HCT116 (cell line): ENCODE results near the gene RPL18. TPM values are rescaled to one million over a fixed set of nuclear protein-coding genes. Genes with fewer than 3 reads are reported as not detected.

Experiments used
- ATAC-seq: fragments of 200-7000 bp; cut with Tn5 transposase; 2 replicates; pipeline ENCODE4 v1.9.1; 2020; ENCODE audit warnings: mild to moderate bottlenecking, moderate library complexity
- BruUV-seq: library from RNA; stranded (reverse); fragments of 400-500 nt; replicated peaks from 2 replicates; lab custom pipeline; 2021; lab: Mats Ljungman, UMichigan
- CTCF ChIA-PET: fragments of 300-600 bp; sonication (Branson Sonifier 250); formaldehyde crosslinking; loops from one replicate; lab custom pipeline; 2021; ENCODE audit warnings: antibody characterized with exemption; lab: Charles Lee
- POLR2A ChIA-PET: fragments of 300-600, 350-600 bp; sonication (Branson Sonifier 250); formaldehyde crosslinking; loops from one replicate; lab custom pipeline; 2021; ENCODE audit warnings: antibody characterized with exemption; lab: Charles Lee
- RAD21 ChIA-PET, 2 experiments: fragments of 300-600 bp; sonication (Branson Sonifier 250); formaldehyde crosslinking; loops; one replicate each; lab custom pipeline; 2023; ENCODE audit warnings: low total read pairs in 2 of 2; ENCODE audit not compliant: uncharacterized antibody in 2 of 2, unreplicated experiment in 2 of 2, low non-redundant PET in 1 of 2; lab: Charles Lee
- DNase-seq: peaks from one replicate; pipeline ENCODE4 v3.0.0-alpha.2; 2010; ENCODE audit warnings: low read depth, low spot score
- H2AFZ ChIP-seq: fragments of 200-600 bp; shearing (Covaris generic), sonication (generic); 2 replicates; pipeline ENCODE4 v1.6.1; 2017; ENCODE audit warnings: low read depth, mixed run types, mixed read lengths, antibody characterized with exemption, low read length; ENCODE audit not compliant: poor library complexity, severe bottlenecking
- H3K27ac ChIP-seq: 2 replicates; pipeline ENCODE4 v1.5.1; 2012; ENCODE audit warnings: low read depth, low read length
- H3K27me3 ChIP-seq: fragments of 200-600 bp; sonication (generic); 2 replicates; pipeline ENCODE4 v1.6.1; 2016; ENCODE audit warnings: mixed run types, low read length, mixed read lengths; ENCODE audit not compliant: insufficient read depth
- H3K36me3 ChIP-seq, 2 experiments: fragments of 200-500 bp in 1 of 2; fragments of 200-600 bp in 1 of 2; sonication (Bioruptor generic) in 1 of 2; sonication (generic) in 1 of 2; 2 replicates each; pipeline versions ENCODE4 v1.5.1 to v1.6.1; 2014 to 2016; ENCODE audit warnings: low read length in 2 of 2, inconsistent platforms in 1 of 2, mixed read lengths in 1 of 2, mixed run types in 1 of 2; ENCODE audit not compliant: insufficient read depth in 2 of 2, control insufficient read depth in 1 of 2
- H3K4me1 ChIP-seq, 2 experiments: fragments of 200-600 bp in 1 of 2; sonication (generic) in 1 of 2; 2 replicates each; pipeline versions ENCODE4 v1.5.1 to v1.6.1; 2012 to 2017; ENCODE audit warnings: low read length in 2 of 2, inconsistent platforms in 1 of 2, mild to moderate bottlenecking in 1 of 2, mixed read lengths in 1 of 2, mixed run types in 1 of 2, moderate library complexity in 1 of 2; ENCODE audit not compliant: insufficient read depth in 2 of 2, control insufficient read depth in 1 of 2
- H3K4me2 ChIP-seq: fragments of 200-600 bp; sonication (generic); 2 replicates; pipeline ENCODE4 v1.6.1; 2017; ENCODE audit warnings: mixed run types, low read length, mixed read lengths
- H3K4me3 ChIP-seq, 2 experiments: fragments of 200-600 bp in 1 of 2; sonication (generic) in 1 of 2; replicated peaks in 1 of 2; 2 replicates each; pipeline ENCODE4 v1.5.1; 2011 to 2016; ENCODE audit warnings: low read length in 2 of 2, control low read depth in 1 of 2, low read depth in 1 of 2, mild to moderate bottlenecking in 1 of 2, mixed read lengths in 1 of 2, mixed run types in 1 of 2
- H3K79me2 ChIP-seq: fragments of 200-600 bp; sonication (generic); 2 replicates; pipeline ENCODE4 v1.6.1; 2017; ENCODE audit warnings: mild to moderate bottlenecking, mixed run types, low read length, moderate library complexity, mixed read lengths; ENCODE audit not compliant: insufficient read depth
- H3K9ac ChIP-seq: fragments of 200-600 bp; sonication (generic); 2 replicates; pipeline ENCODE4 v1.6.1; 2016; ENCODE audit warnings: low read length, mixed read lengths
- H3K9me2 ChIP-seq: fragments of 200-600 bp; sonication (generic), shearing (Covaris generic); 2 replicates; pipeline ENCODE4 v1.6.1; 2017; ENCODE audit warnings: mixed run types, mild to moderate bottlenecking, moderate library complexity; ENCODE audit not compliant: insufficient read depth
- H3K9me3 ChIP-seq, 2 experiments: fragments of 200-500 bp in 1 of 2; fragments of 200-600 bp in 1 of 2; sonication (Bioruptor generic) in 1 of 2; sonication (generic) in 1 of 2; 2 replicates each; pipeline ENCODE4 v1.6.1; 2014 to 2017; ENCODE audit warnings: low read length in 2 of 2, mixed read lengths in 2 of 2, inconsistent platforms in 1 of 2, low read depth in 1 of 2, mild to moderate bottlenecking in 1 of 2, mixed run types in 1 of 2, moderate library complexity in 1 of 2; ENCODE audit not compliant: control insufficient read depth in 1 of 2, insufficient read depth in 1 of 2
- H4K20me1 ChIP-seq: fragments of 200-600 bp; sonication (generic), shearing (Covaris generic); 2 replicates; pipeline ENCODE4 v1.6.1; 2017; ENCODE audit warnings: mixed run types, mild to moderate bottlenecking, moderate library complexity; ENCODE audit not compliant: insufficient read depth
- ATF3 ChIP-seq: IDR thresholded peaks from 2 replicates; pipeline ENCODE4 v1.6.1; 2012
- EGR1 ChIP-seq: IDR thresholded peaks from 2 replicates; pipeline ENCODE4 v1.6.1; 2012; ENCODE audit warnings: low read depth
- ELF1 ChIP-seq: IDR thresholded peaks from 2 replicates; pipeline ENCODE4 v1.6.1; 2012; ENCODE audit warnings: low read depth, borderline replicate concordance
- JUND ChIP-seq: IDR thresholded peaks from 2 replicates; pipeline ENCODE4 v1.6.1; 2012
- POLR2A ChIP-seq: IDR thresholded peaks from 2 replicates; pipeline ENCODE4 v1.7.0; 2011; ENCODE audit warnings: borderline replicate concordance; ENCODE audit not compliant: insufficient read depth, insufficient read length; ENCODE audit errors: extremely low read depth
- POLR2AphosphoS5 ChIP-seq: IDR thresholded peaks from 2 replicates; pipeline ENCODE4 v1.6.1; 2011; ENCODE audit warnings: mild to moderate bottlenecking, low read depth, low read length, moderate library complexity
- RAD21 ChIP-seq: IDR thresholded peaks from 2 replicates; pipeline ENCODE4 v1.6.1; 2012; ENCODE audit warnings: low read depth, mild to moderate bottlenecking
- SIN3A ChIP-seq: IDR thresholded peaks from 2 replicates; pipeline ENCODE4 v1.6.1; 2012; ENCODE audit warnings: low read depth
- SP1 ChIP-seq: IDR thresholded peaks from 2 replicates; pipeline ENCODE4 v1.6.1; 2012; ENCODE audit warnings: low read depth
- ZNF274 ChIP-seq: fragments of 200-500 bp; sonication (Bioruptor generic); IDR thresholded peaks from 2 replicates; pipeline ENCODE4 v1.6.1; 2014; ENCODE audit warnings: mild to moderate bottlenecking, low read depth, low read length, inconsistent platforms
- intact Hi-C: fragments of 100-400 bp; cut with micrococcal nuclease; formaldehyde crosslinking; loops from 2 replicates; pipeline ENCODE4 v1.10.0; 2022
- total RNA-seq: library from RNA; stranded (reverse); gene quantifications from one replicate; pipeline ENCODE4 v1.2.1, GENCODE V29; 2021; ENCODE audit not compliant: unreplicated experiment
- TF ChIP-seq, protein P1 (sequence below): IDR thresholded peaks from 2 replicates; pipeline ENCODE4 v1.6.1; 2012
- TF ChIP-seq, protein P2 (sequence below), 3 experiments: fragments of 200-600 bp in 1 of 3; sonication (generic) in 1 of 3; IDR thresholded peaks in 2 of 3; conservative IDR thresholded peaks in 1 of 3; 2 replicates each; pipeline ENCODE4 v1.5.1; 2012 to 2017; ENCODE audit warnings: low read depth in 2 of 3, low read length in 2 of 3, antibody characterized with exemption in 1 of 3, borderline replicate concordance in 1 of 3, control low read depth in 1 of 3, mild to moderate bottlenecking in 1 of 3, mixed read lengths in 1 of 3, mixed run types in 1 of 3, moderate library complexity in 1 of 3; ENCODE audit not compliant: insufficient read depth in 1 of 3

RPL18 gene
- total RNA-seq, 1 experiment from 2014 or later, result 2,006 TPM

- H3K4me3 ChIP-seq, result peak overlapping the region; percentile 56 to 93
- ChIA-PET RAD21 (no interaction called here), POLR2A (interaction anchor here (0.7 to 2.4 kb wide), 8 partner anchors 9 to 376 kb away, joined by 3 to 9 read pairs (median 3); partner anchors contain the start of genes DBP, GYS1, PPP1R15A and RUVBL2)
These were observed 1.6 kb downstream of the RPL18 start for GRCh38 chr19:48617146-48617937.

DNA sequence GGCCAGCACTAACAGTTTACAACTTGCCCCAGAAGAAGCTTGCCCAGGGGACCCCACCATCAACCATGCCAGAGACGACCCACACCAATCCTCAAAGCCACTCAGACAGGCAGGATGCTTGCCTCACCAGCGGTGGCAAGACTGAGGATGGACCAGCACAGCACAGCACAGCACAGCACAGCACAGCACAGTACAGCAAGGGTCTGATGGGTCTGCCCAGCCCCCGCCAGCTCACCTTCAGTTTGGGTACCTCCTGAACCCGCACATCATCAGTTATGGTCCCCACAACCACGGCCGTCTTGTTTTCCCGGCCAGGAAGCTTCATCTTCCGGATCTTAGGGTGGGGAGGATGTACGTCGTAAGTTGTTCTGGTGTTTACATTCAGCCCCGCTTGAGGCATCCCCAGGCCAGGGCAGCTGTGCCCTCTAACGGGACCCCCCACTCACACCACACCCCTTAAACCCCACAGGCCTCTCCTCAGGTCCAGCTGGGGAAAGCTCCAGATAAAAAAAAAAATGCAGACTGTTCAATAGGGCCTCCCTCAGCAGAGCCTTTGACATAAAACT lies 2.4 kb downstream of the RPL18 start:
- peaks cover 33 to 52% of the 10 kb centered on the region in 2 experiments for H3K4me1 ChIP-seq
- TF ChIP-seq, protein P1, sequence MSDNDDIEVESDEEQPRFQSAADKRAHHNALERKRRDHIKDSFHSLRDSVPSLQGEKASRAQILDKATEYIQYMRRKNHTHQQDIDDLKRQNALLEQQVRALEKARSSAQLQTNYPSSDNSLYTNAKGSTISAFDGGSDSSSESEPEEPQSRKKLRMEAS, result no peak
- TF ChIP-seq ZNF274 (no peak), EGR1 (no peak), ELF1 (no peak), ATF3 (no peak)
- TF ChIP-seq, protein P2, sequence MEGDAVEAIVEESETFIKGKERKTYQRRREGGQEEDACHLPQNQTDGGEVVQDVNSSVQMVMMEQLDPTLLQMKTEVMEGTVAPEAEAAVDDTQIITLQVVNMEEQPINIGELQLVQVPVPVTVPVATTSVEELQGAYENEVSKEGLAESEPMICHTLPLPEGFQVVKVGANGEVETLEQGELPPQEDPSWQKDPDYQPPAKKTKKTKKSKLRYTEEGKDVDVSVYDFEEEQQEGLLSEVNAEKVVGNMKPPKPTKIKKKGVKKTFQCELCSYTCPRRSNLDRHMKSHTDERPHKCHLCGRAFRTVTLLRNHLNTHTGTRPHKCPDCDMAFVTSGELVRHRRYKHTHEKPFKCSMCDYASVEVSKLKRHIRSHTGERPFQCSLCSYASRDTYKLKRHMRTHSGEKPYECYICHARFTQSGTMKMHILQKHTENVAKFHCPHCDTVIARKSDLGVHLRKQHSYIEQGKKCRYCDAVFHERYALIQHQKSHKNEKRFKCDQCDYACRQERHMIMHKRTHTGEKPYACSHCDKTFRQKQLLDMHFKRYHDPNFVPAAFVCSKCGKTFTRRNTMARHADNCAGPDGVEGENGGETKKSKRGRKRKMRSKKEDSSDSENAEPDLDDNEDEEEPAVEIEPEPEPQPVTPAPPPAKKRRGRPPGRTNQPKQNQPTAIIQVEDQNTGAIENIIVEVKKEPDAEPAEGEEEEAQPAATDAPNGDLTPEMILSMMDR (IDR thresholded peaks at IDR 0.05 in 2 of 3, conservative IDR thresholded peaks at IDR 0.05 in 1 of 3; ENCODE audit: borderline replicate concordance in 1 of 3, insufficient read depth in 1 of 3, low read depth in 2 of 3, low read length in 2 of 3), result no peak
- TF ChIP-seq, all 23 proteins: peak for 0
- DNase-seq (no peak), ATAC-seq (no peak)
- Histone ChIP-seq H2AFZ (no peak overlapping the region), H3K4me3 (peak overlapping the region in 1 of 2 experiments; percentile 37; a peak in 2 of 4 replicates), H3K27ac (peak overlapping the region; percentile 86), H3K9ac (peak overlapping the region; percentile 99), H3K79me2 (peaks cover 50% of the 10 kb centered on the region), H3K9me2 (no peaks in the 10 kb centered on the region), H3K4me2 (peak overlapping the region; percentile 87), H4K20me1 (peaks cover 34% of the 10 kb centered on the region; the same call in 1 of the 2 replicates), H3K9me3 (no peaks in the 10 kb centered on the region), H3K36me3 (peaks cover 20 to 37% of the 10 kb centered on the region in 2 experiments), H3K27me3 (no peaks in the 10 kb centered on the region)
- CTCF ChIA-PET, result no interaction called here
- intact Hi-C loops, result no loop called here
- RAD21 ChIA-PET, result no interaction called here
- no TSS peak for BruUV-seq
- POLR2A ChIA-PET, result interaction anchor here (1.2 to 2.0 kb wide), 3 partner anchors 13 to 226 kb away, joined by 3 to 9 read pairs (median 3); partner anchors contain the start of gene DBP

More at GRCh38 chr19:48617146-48617937, 1.6 kb downstream of the RPL18 start:
- H3K9me3 ChIP-seq, result no peaks in the 10 kb centered on the region
- intact Hi-C loops, result no loop called here
- peaks cover 33 to 52% of the 10 kb centered on the region in 2 experiments for H3K4me1 ChIP-seq
- H3K4me2 ChIP-seq, result peak overlapping the region; percentile 87
- CTCF ChIA-PET, result interaction anchor here (1.0 kb wide), 1 partner anchor 8 kb away, joined by 4 read pairs; no protein-coding TSS in a partner anchor
- H3K27ac ChIP-seq, result peak overlapping the region; percentile 86
- DNase-seq (no peak), ATAC-seq (no peak)
- peak overlapping the region; percentile 99 for H3K9ac ChIP-seq
- peaks cover 20 to 37% of the 10 kb centered on the region in 2 experiments for H3K36me3 ChIP-seq
- H3K9me2 ChIP-seq, result no peaks in the 10 kb centered on the region
- TF ChIP-seq POLR2AphosphoS5 (no peak; the same call in 1 of the 2 replicates), EGR1 (no peak), JUND (no peak), SIN3A (no peak), RAD21 (no peak), SP1 (no peak), POLR2A (no peak)
- no TSS peak for BruUV-seq
- no peaks in the 10 kb centered on the region for H3K27me3 ChIP-seq
- H4K20me1 ChIP-seq, result peaks cover 34% of the 10 kb centered on the region; the same call in 1 of the 2 replicates
- H2AFZ ChIP-seq, result no peak overlapping the region
- H3K79me2 ChIP-seq, result peaks cover 52% of the 10 kb centered on the region
